ENCODE measurements around the gene TRIM2.
"Not testable (repeated sequence)": the region's sequence is repeated elsewhere in the genome, so short reads cannot be mapped to it uniquely, and the experiment has no call there.

Gene TRIM2

DNA sequence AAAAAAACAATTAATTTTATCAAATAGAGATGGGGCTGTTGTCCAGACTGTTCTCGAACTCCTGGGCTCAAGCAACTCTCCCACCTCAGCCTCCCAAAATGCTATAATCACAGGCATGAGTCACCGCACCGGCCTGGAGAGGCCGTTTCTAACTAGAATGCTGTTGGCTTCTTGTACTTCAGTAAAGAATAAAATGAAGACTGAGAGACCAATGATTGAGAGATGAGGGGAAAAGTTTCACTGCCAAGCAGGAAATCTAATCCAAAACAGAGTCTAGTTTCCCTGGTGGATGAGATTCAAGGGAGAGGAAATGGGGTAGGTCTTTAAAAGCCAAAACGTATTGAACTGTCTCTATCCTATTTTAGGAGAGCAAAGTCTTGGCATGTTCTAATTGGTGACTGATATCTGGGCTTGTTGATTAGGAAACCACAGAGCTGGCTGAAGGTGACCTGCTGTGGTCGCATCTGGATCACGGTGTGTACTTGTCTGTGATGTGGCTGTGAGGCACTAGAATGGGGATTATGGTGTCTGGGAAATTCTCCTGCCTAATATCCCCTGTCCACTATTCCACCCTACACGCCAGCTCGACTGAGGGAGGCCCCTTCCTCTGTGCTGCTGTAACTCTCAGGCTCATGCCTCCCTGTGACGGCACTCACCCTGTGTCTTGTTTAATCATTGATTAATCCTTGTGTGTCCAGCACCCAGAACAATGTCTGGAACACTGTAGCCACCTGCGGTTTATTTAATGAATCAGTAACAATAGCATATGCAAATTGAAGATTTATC is 15.0 kb upstream of the TRIM2 start:
- peak; percentile 49 for DNase-seq (ENCODE audit: low read depth)
- H3K4me3 ChIP-seq (ENCODE audit: low read length): no peak overlapping the region
- TF ChIP-seq, protein P1, sequence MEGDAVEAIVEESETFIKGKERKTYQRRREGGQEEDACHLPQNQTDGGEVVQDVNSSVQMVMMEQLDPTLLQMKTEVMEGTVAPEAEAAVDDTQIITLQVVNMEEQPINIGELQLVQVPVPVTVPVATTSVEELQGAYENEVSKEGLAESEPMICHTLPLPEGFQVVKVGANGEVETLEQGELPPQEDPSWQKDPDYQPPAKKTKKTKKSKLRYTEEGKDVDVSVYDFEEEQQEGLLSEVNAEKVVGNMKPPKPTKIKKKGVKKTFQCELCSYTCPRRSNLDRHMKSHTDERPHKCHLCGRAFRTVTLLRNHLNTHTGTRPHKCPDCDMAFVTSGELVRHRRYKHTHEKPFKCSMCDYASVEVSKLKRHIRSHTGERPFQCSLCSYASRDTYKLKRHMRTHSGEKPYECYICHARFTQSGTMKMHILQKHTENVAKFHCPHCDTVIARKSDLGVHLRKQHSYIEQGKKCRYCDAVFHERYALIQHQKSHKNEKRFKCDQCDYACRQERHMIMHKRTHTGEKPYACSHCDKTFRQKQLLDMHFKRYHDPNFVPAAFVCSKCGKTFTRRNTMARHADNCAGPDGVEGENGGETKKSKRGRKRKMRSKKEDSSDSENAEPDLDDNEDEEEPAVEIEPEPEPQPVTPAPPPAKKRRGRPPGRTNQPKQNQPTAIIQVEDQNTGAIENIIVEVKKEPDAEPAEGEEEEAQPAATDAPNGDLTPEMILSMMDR (IDR thresholded peaks at IDR 0.05; ENCODE audit: insufficient read depth, low read depth, low read length, missing control alignments): no peak

GRCh38 chr4:153191795-153192363 is 12.4 kb upstream of the TRIM2 start:
- no peak for DNase-seq (ENCODE audit: low read depth)
- H3K4me3 ChIP-seq (ENCODE audit: low read length): no peak overlapping the region
- TF ChIP-seq, protein P1 (IDR thresholded peaks at IDR 0.05; ENCODE audit: insufficient read depth, low read depth, low read length, missing control alignments): no peak

DNA sequence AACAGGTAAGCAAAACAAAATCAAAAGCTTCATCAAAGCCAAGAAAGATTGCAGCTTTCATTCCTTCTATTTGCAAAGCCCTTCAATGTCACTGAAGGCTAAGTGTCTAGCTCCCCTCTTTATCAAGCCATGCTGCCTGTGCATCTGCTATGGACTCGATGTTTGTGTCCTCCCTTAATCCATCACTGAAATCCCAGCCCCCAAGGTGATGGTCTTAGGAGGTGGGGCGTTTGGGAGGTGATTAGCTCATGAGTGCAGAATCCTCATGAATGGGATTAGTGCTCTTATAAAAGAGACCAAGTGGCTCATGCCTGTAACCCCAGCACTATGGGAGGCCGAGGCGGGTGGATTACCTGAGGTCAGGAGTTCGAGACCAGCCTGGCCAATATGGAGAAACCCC is 6.9 kb upstream of the TRIM2 start:
- no peak for DNase-seq (ENCODE audit: low read depth)
- H3K4me3 ChIP-seq (ENCODE audit: low read length): no peak overlapping the region
- TF ChIP-seq, protein P1 (IDR thresholded peaks at IDR 0.05; ENCODE audit: insufficient read depth, low read depth, low read length, missing control alignments): no peak

- no peak for DNase-seq (ENCODE audit: low read depth)
- no peak overlapping the region for H3K4me3 ChIP-seq (ENCODE audit: low read length)
- TF ChIP-seq, protein P1 (IDR thresholded peaks at IDR 0.05; ENCODE audit: insufficient read depth, low read depth, low read length, missing control alignments): no peak
Observed at GRCh38 chr4:153198719-153199118, 5.5 kb upstream of the TRIM2 start.

GRCh38 chr4:153203746-153204145 is 497 bp upstream of the TRIM2 start:
- not testable (repeated sequence) for DNase-seq (ENCODE audit: low read depth); H3K4me3 ChIP-seq (ENCODE audit: low read length)

GRCh38 chr4:153204728-153205648 is 745 bp downstream of the TRIM2 start:
- TF ChIP-seq, protein P1 (IDR thresholded peaks at IDR 0.05; ENCODE audit: insufficient read depth, low read depth, low read length, missing control alignments): no peak
- H3K4me3 ChIP-seq (ENCODE audit: low read length): no peak overlapping the region
- DNase-seq (ENCODE audit: low read depth): no peak

- TF ChIP-seq, protein P1 (IDR thresholded peaks at IDR 0.05; ENCODE audit: insufficient read depth, low read depth, low read length, missing control alignments): no peak
- no peak overlapping the region for H3K4me3 ChIP-seq (ENCODE audit: low read length)
- DNase-seq (ENCODE audit: low read depth): peak; percentile 62
Observed at GRCh38 chr4:153205757-153206156, 1.5 kb downstream of the TRIM2 start.
